ENCODE measurements around the gene TMTC2.

Gene TMTC2

DNA sequence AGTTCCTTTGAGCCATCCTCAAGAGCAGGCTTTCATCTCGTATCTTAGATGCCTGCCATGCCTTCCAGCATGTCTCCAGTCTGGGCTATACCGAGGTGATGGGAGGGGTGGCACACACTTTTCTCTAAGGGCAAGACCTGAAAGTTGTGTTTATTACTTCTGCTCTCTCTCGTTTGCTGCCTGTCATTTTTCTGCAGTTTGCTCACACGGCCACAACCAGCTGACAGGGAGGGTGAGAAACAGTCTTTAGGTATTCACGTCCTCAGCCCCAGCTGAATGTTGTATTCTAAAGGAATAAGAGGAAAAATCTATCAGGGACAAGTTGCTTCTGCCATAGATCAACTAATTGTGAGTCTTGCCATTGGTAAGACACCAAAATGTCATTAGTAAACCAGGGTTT lies 88.0 kb downstream of the TMTC2 start:
- DNase-seq (ENCODE audit: low read depth): no peak
- no peak for TF ChIP-seq CTCF (IDR thresholded peaks at IDR 0.05; ENCODE audit: control insufficient read depth, extremely low read depth, insufficient read depth)
- no peak overlapping the region for H3K4me3 ChIP-seq (ENCODE audit: low read depth, low read length)

DNA sequence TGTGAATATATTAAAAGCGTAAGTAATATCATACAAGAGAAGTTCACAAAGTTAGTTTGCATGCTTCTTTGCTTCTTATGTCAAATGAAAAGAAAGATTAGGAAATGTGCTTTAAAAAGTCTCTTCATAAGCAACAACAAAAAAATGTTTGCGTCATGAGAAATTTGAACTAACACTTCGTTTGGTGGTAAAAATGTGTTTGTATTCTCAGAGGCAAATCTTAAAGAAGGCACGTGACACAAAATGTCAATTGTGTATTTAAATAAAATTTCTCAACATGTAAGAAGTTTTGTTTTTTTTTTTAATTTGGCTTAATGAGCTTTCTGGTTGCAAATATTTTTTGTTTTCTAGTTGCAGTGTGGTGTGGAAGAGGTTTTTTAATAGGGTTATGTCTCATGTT lies 93.8 kb downstream of the TMTC2 start:
- no peak overlapping the region for H3K4me3 ChIP-seq (ENCODE audit: low read depth, low read length)
- no peak for DNase-seq (ENCODE audit: low read depth)
- TF ChIP-seq CTCF (IDR thresholded peaks at IDR 0.05; ENCODE audit: control insufficient read depth, extremely low read depth, insufficient read depth): no peak

- DNase-seq (ENCODE audit: low read depth): no peak
- no peak for TF ChIP-seq CTCF (IDR thresholded peaks at IDR 0.05; ENCODE audit: control insufficient read depth, extremely low read depth, insufficient read depth)
- no peak overlapping the region for H3K4me3 ChIP-seq (ENCODE audit: low read depth, low read length)
Observed at GRCh38 chr12:82781309-82781997, 94.7 kb downstream of the TMTC2 start.

GRCh38 chr12:82783435-82783834 lies 96.7 kb downstream of the TMTC2 start:
- no peak for DNase-seq (ENCODE audit: low read depth)
- no peak for TF ChIP-seq CTCF (IDR thresholded peaks at IDR 0.05; ENCODE audit: control insufficient read depth, extremely low read depth, insufficient read depth)
- H3K4me3 ChIP-seq (ENCODE audit: low read depth, low read length): no peak overlapping the region

DNA sequence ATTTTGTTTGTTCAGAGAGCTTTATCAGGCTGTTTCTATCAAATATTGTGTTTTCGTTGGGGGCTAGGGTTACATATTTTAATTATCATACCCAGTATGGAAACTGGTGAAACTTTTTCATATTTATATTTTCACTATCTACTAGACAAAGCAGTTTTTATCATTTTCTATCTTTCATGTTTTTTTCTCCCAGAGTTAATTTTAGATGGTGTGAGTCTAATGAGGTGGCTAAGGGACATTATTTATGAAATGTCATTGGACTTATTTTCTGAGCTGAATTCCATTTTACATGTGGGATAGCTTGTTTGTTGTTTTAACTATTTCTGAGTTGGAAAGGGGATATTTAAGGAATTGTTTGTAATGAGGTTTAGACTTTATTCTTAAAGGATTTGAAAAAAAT lies 100.3 kb downstream of the TMTC2 start:
- TF ChIP-seq CTCF (IDR thresholded peaks at IDR 0.05; ENCODE audit: control insufficient read depth, extremely low read depth, insufficient read depth): no peak
- H3K4me3 ChIP-seq (ENCODE audit: low read depth, low read length): no peak overlapping the region
- no peak for DNase-seq (ENCODE audit: low read depth)

- no peak for DNase-seq (ENCODE audit: low read depth)
- TF ChIP-seq CTCF (IDR thresholded peaks at IDR 0.05; ENCODE audit: control insufficient read depth, extremely low read depth, insufficient read depth): no peak
- H3K4me3 ChIP-seq (ENCODE audit: low read depth, low read length): no peak overlapping the region
Observed at GRCh38 chr12:82788594-82788993, 101.9 kb downstream of the TMTC2 start.

GRCh38 chr12:82789674-82790073 lies 103.0 kb downstream of the TMTC2 start:
- TF ChIP-seq CTCF (IDR thresholded peaks at IDR 0.05; ENCODE audit: control insufficient read depth, extremely low read depth, insufficient read depth): no peak
- DNase-seq (ENCODE audit: low read depth): peak; percentile 80
- no peak overlapping the region for H3K4me3 ChIP-seq (ENCODE audit: low read depth, low read length)
